ENCODE results near the gene CELA3A.
A peak's percentile ranks its signal among the peaks of the same experiment; 100 is the strongest.
"Not testable (repeated sequence)": the region's sequence is repeated elsewhere in the genome, so short reads cannot be mapped to it uniquely, and the experiment has no call there.

Gene CELA3A

GRCh38 chr1:22021061-22021460 lies 19.6 kb downstream of the CELA3A start:
- DNase-seq: no peak

DNA sequence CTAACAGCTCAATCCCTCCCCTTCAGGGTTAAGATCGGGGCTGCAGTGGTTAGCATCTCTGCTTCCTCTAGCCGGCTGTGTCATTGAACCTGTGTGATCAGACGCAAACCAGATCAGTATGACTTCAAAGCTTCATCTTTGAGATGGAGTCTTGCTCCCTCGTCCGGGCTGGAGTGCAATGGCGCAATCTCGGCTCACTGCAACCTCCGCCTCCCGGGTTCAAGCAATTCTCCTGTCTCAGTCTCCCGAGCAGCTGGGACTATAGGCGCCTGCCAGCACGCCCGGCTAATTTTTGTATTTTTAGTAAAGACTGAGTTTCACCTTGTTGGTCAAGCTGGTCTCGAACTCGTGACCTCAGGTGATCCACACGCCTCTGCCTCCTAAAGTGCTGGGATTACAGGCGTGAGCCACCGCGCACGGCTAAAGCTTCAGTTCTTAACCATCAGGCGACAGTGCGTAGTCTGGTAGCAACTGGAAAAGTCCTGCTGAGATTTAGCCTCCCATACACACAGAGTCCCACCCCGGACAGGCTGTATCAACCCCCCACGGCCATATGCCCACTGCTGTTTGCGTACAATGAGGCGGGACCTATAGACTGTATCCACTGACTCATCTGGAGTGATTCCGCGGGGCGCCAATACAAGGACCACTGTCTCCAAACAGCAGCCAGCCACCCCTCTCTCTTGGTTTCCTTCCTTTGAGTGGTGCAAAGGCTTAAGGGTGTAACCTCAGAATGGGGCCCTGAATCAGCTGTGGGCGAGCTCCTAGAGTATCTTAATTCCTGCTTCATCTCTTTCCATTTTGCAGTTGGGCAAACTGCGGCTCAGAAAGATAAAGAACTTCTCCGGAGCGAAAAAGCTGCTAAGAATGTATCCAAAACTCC lies 23.3 kb downstream of the CELA3A start:
- DNase-seq: peak; percentile 78

GRCh38 chr1:22025368-22026155 lies 24.1 kb downstream of the CELA3A start:
- DNase-seq: peak; percentile 94

DNA sequence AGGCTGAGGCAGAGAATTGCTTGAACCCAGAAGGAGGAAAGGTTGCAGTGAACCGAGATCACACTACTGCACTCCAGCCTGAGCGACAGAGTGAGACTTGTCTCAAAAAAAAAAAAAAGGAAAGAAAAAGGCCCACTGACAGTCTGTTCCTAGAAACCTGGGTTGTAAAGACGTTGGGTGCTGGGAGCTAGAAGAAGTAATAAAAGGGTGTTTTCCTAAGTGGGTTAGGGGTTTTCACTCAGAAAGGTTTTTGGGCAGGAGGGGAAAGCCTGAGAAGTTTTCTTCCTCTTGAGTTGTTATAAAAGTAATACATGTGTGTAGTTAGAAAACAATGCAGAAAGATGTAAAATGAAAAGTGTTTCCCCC lies 25.4 kb downstream of the CELA3A start:
- no peak for DNase-seq

GRCh38 chr1:22030057-22030456 lies 28.6 kb downstream of the CELA3A start:
- DNase-seq: no peak

- DNase-seq: no peak
These were observed 29.0 kb downstream of the CELA3A start for GRCh38 chr1:22030473-22030872.

DNA sequence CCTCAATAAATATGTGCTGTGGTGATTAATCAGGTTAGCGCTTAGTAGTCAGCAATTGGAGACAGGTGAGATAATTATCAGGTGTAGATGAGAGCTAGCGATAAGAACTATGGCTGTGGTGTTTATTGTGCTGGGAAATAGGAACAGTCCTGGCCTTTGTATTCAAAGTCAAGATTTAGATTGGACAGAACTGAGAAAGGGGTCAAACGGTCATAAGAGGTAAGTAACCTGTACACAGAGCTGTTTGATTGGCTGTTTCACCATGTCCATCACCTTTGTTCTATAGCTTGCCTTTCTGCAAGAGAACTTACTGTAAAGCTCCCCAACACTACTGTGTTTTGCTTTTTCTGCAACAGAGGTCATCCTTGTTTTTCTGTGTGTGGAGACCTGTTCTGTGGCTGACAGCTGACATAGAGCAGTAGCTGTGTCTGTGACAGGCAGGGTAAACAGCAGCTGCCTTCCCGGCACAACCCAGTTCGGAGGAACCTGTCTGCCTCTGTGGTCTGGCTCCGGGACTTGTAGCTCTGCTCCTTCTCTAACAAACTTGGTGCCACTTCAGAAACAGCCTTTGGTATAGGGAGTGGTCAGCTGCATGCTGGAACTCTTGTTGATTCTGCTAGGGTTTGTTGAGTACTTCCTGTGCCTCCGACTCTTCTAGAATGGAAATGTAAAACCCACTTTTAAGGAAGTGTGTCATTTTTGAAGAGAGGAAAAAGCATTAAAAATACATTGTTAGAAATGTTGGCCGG lies 29.9 kb downstream of the CELA3A start:
- peak; percentile 70 for DNase-seq

DNA sequence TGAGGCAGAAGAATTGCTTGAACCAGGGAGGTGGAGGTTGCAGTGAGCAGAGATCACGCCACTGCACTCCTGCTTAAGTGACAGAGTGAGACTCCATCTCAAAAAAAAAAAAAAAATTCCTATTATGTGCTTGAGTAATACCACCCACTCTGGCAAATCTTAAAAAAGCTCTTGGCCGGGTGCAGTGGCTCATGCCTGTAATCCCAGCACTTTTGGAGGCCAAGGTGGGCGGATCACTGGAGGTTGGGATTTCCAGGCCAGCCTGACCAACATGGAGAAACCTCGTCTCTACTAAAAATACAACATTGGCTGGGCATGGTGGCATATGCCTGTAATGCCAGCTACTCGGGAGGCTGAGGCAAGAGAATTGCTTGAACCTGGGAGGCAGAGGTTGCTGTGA lies 33.4 kb downstream of the CELA3A start:
- not testable (repeated sequence) for DNase-seq

DNA sequence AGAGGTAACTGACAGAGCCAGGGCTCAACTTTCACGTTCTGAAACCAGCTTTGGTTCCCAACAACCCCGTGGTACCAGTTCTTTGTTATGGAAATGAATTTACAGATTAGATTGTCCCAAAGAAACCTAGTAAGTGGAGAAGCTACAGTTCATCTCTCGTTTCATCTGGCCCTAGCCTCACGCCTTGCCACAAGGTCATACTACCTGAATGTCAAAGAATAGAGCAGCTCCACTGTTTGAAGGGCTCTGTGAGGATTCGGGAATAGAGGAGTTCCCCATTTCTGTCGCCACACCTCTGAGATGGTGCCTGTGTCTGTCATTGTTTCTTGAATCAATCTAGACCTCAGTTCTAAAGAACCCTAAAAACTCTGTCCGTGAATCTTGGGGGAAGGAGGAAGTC lies 36.1 kb downstream of the CELA3A start:
- no peak for DNase-seq

- no peak for DNase-seq
These were observed 36.6 kb downstream of the CELA3A start for GRCh38 chr1:22038036-22038435.

DNA sequence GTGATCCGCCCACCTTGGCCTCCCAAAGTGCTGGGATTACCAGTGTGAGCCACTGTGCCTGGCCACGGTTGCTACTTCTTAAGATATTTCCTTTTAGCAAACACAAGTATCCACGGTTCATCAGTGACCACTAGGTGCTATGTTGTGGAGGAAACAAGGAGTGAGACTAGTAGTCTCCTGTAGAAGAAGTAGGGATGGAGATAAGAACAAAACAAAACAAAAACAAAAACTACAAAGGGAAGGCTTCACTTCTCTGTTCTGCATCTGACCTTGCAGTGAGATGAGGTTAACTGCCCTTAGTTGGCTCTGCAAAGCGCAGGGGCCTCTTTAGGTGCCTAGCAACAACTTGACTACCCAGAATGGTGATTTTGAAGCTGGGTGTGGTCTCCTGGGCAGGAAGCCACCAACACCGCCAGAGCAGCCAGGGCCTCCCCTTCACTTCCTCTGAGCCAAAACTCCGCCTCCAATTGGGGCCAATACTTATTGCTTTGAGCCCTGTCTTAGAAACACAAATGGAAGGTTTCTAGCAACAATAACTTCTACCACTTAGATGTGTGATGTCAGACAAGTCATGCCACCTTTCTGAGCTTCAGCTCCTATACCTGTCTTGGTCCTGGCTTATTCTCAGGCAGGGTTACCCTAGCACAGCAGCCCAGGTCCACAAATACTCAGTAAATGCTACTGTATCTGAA lies 38.3 kb downstream of the CELA3A start:
- peak; percentile 91 for DNase-seq

GRCh38 chr1:22040286-22040623 lies 38.8 kb downstream of the CELA3A start:
- no peak for DNase-seq

GRCh38 chr1:22041505-22041904 lies 40.0 kb downstream of the CELA3A start:
- DNase-seq: no peak

DNA sequence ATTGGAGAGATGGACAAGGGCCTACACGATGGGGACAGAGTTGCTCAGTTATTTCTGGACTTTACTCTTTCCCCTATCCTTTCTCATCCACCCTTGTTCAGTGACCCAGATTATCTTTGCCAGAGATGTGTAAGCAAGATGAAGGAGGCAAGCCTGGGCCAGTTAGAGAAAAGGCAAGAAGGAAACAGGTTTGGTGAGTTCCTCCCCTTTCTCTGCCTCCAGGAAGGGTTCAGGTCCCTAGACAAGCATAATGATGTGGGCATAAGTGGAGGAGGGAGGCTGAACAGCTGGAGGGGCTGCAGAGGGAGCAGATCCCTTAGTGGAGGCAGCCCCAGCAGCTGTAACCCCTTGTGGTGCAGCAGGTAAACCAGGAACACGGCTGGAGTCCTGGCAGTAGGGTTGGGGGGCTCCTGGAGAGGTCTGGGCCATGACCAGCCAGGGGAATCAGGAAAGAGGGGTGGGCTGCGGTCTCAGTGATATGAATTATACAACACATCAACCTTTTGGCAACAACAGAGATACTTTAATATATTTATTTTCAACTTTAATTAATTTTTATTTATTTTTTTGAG lies 41.8 kb downstream of the CELA3A start:
- DNase-seq: no peak

DNA sequence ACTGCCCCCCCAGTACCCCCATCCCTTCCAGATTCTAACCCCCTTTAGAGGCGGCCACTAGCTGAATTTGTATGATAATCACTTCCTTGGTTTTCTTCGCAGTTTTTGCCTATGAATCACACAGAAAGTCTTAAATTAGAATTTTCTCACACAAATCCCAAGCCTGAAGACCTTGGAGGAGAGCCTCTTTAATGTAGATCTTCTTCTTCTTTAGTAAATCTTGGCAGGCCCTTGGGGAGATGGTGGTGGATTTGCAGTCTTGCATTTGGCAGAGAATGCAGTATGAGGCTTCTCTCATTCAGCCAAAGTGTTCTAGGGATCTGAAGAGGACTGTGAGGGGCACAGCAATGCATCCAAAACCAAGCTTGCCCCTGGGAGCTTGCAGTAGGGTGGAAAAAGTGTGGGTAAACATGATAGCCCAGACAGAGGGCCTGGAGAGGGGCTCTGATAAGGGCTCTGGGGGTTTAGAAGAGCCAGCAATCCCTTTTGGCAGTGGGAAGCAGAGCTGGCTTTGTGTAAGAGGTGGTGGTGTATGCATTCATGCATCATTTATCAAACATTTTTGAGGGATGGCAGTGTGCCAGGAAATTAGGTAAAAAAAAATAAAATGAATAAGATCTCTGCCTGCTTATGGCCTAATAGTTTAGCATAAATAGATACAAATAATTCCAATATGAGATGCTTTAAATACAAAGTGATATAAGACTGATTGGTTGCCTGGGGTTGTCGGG lies 43.4 kb downstream of the CELA3A start:
- no peak for DNase-seq

DNA sequence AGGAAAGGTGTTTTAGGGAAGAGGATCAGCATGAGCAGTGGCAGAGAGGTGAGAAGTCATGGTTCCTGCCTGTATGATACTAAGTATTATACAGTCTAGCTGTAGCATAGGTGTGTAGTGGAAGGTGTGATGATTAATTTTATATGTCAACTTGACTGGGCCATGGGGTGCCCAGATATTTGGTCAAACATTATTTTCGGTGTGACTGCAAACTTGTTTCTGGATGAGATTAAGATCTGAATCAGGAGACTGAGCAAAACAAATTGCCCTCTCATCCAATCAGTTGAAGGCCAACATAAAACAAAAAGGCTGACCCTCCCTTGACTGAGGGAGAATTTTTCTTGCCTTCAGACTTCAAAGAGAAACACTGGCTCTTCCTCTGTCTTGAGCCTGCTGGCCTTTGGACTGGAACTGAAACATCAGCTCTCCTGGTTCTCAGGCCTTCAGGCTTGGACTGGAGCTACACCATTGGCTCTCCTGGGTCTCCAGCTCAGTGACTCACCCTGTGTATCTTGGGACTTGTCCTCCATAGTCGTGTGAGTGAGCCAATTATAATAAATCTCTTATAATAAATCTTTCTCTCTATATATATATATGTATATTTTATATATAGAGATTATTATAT lies 44.3 kb downstream of the CELA3A start:
- DNase-seq: no peak

DNA sequence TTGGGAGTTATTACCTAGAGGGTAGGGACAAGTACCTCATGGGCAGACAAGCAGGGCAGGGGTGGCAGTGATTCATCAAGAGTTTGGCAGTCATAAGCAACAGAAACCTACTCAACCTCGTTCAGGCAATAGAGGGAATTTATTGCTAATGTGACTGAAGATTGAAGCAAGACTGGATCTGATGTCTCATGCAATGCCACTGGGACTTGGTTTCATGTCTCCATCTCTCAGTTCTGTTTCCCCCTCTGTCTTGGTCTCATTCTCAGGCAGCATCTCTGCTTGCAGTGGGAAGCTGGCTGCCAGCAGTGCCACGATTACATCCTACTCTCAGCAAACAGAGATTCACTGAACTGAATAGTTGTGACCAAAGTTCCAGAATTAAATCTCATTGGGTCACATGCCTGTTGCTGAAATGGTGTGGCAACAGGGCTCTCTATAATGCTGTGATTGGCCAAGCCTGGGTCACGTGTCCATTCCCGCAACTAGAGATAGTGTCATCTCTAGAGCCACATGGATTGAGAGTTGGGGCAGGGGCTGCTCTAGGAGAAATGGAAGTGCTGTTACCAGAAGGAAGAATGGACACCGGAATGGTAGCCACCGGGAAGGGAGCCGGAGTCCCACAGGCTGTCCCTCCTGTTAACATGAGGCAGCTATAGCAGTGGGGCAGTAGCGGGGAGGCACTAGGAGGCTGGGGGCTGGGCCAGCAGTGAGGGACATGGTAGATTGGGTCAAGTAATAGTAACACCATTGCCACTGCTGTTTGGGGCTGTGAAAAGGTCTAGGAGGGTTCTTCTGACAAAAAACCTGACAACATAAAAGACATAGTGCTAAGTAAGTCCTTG lies 47.1 kb downstream of the CELA3A start:
- peak; percentile 23 for DNase-seq

GRCh38 chr1:22050330-22050729 lies 48.9 kb downstream of the CELA3A start:
- DNase-seq: no peak

DNA sequence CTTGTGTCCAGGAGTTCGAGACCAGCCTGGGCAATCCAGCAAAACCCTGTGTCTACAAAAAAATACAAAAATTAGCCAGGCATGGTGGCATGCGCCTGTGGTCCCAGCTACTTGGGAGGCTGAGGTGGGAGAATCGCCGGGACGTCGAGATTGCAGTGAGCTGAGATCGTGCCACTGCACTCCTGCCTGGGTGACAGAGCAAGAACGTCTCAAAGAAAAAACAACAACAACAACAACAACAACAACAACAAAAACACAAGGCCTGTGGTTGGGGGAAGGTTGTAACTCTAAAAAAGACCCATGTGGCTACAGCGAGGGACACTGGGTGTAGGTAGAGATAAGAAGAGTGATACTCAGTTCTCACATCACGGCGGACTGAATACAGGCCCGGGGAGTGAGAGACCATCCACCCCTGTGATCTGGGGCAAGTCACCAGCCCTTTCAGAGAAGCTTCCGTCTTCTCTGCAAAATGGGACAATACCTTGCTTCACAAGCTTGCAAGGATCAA lies 50.2 kb downstream of the CELA3A start:
- DNase-seq: no peak
